HepG2 (cell line): ENCODE results near the gene SYNC. TPM values are rescaled to one million over a fixed set of nuclear protein-coding genes. Genes with fewer than 3 reads are reported as not detected.
"Not testable (repeated sequence)": the region's sequence is repeated elsewhere in the genome, so short reads cannot be mapped to it uniquely, and the experiment has no call there.

Source experiments
- ATAC-seq: fragments of 200-7000 bp; cut with Tn5 transposase; 3 replicates; pipeline ENCODE4 v1.9.1; 2020; ENCODE audit warnings: mild to moderate bottlenecking, moderate library complexity
- BruUV-seq: library from RNA; stranded (reverse); fragments of 400-500 nt; replicated peaks from 2 replicates; lab custom pipeline; 2021; lab: Mats Ljungman, UMichigan
- CTCF ChIA-PET: fragments of 300-600 bp; formaldehyde crosslinking; extraction: SDS; loops from one replicate; lab custom pipeline; 2021; ENCODE audit warnings: low total read pairs, inconsistent platforms, low intra/inter-chr PET ratio; lab: Yijun Ruan, JAX
- POLR2A ChIA-PET: fragments of 350-600 bp; sonication (Branson Sonifier 250); formaldehyde crosslinking; loops from one replicate; lab custom pipeline; 2020; ENCODE audit warnings: antibody characterized with exemption, inconsistent platforms; lab: Yijun Ruan, JAX
- DNase-seq: peaks from one replicate; pipeline ENCODE4 v3.0.0-alpha.2; 2015; ENCODE audit warnings: low spot score
- FAIRE-seq: peaks from 3 replicates; lab custom pipeline; 2011; peaks lifted over from hg19 to GRCh38; lab: Jason Lieb, UNC
- H2AFZ ChIP-seq: one replicate; pipeline ENCODE4 v1.6.1; 2011; ENCODE audit warnings: low read length, inconsistent platforms
- H3K27ac ChIP-seq: fragments of 300-600 bp; 3 replicates; pipeline ENCODE4 v1.8.0; 2011; ENCODE audit warnings: mixed run types, mild to moderate bottlenecking, mixed read lengths, low read length, inconsistent platforms; ENCODE audit not compliant: insufficient read depth; ENCODE audit errors: extremely low read length
- H3K27me3 ChIP-seq, 2 experiments: fragments of 200-600 bp in 1 of 2; 2 replicates in 1 of 2; 3 replicates in 1 of 2; pipeline versions ENCODE4 v1.6.0 to v1.8.0; 2011; ENCODE audit warnings: low read length in 2 of 2, mild to moderate bottlenecking in 2 of 2, moderate library complexity in 2 of 2, inconsistent platforms in 1 of 2; ENCODE audit not compliant: insufficient read depth in 2 of 2, control insufficient read depth in 1 of 2
- H3K36me3 ChIP-seq, 2 experiments: fragments of 200-600 bp in 1 of 2; replicated peaks in 1 of 2; 2 replicates in 1 of 2; 3 replicates in 1 of 2; pipeline versions ENCODE4 v1.5.1 to v1.8.0; 2011; ENCODE audit warnings: low read length in 2 of 2, inconsistent platforms in 1 of 2; ENCODE audit not compliant: insufficient read depth in 2 of 2, control insufficient read depth in 1 of 2
- H3K4me1 ChIP-seq: 2 replicates; pipeline ENCODE4 v1.5.1; 2012; ENCODE audit warnings: low read length, inconsistent platforms; ENCODE audit not compliant: insufficient read depth
- H3K4me2 ChIP-seq: 2 replicates; pipeline ENCODE4 v1.6.0; 2011; ENCODE audit warnings: low read depth, low read length, inconsistent platforms
- H3K4me3 ChIP-seq, 3 experiments: fragments of 200-600 bp in 1 of 3; sonication (generic), shearing (Covaris generic) in 1 of 3; replicated peaks in 1 of 3; 2 replicates each; pipeline ENCODE4 v1.5.1; 2011 to 2016; ENCODE audit warnings: low read length in 3 of 3, inconsistent platforms in 2 of 3, low read depth in 2 of 3, mild to moderate bottlenecking in 2 of 3, control low read depth in 1 of 3, mixed read lengths in 1 of 3; ENCODE audit not compliant: insufficient read depth in 1 of 3
- H3K79me2 ChIP-seq: one replicate; pipeline ENCODE4 v1.6.1; 2011; ENCODE audit warnings: low read length, inconsistent platforms; ENCODE audit not compliant: insufficient read depth
- H3K9ac ChIP-seq: 2 replicates; pipeline ENCODE4 v1.6.0; 2011; ENCODE audit warnings: mild to moderate bottlenecking, low read depth, low read length, inconsistent platforms; ENCODE audit not compliant: insufficient read depth
- H3K9me3 ChIP-seq: 2 replicates; pipeline ENCODE4 v1.5.1; 2012; ENCODE audit warnings: mild to moderate bottlenecking, low read length
- H4K20me1 ChIP-seq: 2 replicates; pipeline ENCODE4 v1.6.0; 2011; ENCODE audit warnings: inconsistent platforms, mild to moderate bottlenecking, low read length, moderate library complexity; ENCODE audit not compliant: insufficient read depth
- POLR2G ChIP-seq: fragments of 200-400 bp; formaldehyde crosslinking; IDR thresholded peaks from 2 replicates; pipeline ENCODE4 v1.6.1; 2018; ENCODE audit warnings: mild to moderate bottlenecking, low read depth, low read length, moderate library complexity
- RARG ChIP-seq: sonication (generic); formaldehyde crosslinking; IDR thresholded peaks from 2 replicates; pipeline ENCODE4 v1.4.0; 2020; ENCODE audit warnings: low read depth, mild to moderate bottlenecking, missing genetic modification reagents
- WGBS: methylation state at CpG from one replicate; pipeline ENCODE4 v1.1.6; 2017; ENCODE audit warnings: low lambda C conversion rate; 5-methylcytosine and 5-hydroxymethylcytosine counted together
- in situ Hi-C: cut with HindIII; loops from 2 replicates; pipeline ENCODE4 v1.10.0; 2017; ENCODE audit warnings: low pct_unique_long_range_greater_than_20kb; ENCODE audit not compliant: extremely low pct_ligation_motif_present
- intact Hi-C: fragments of 100-400 bp; cut with micrococcal nuclease; formaldehyde crosslinking; loops from one replicate; pipeline ENCODE4 v1.10.0; 2022; ENCODE audit not compliant: unreplicated experiment
- polyA plus RNA-seq, 8 experiments: library from polyadenylated mRNA; depleted of rRNA in 3 of 8; stranded (reverse) in 7 of 8; unstranded in 1 of 8; fragments of >200 nt; fragmentation: Illumina TruSeq in 4 of 8; extraction: Trizol in 4 of 8; gene quantifications; 2 replicates each; pipeline versions ENCODE4 v1.2.1 to v1.2.3, GENCODE V29; 2011 to 2016; ENCODE audit warnings: low read depth in 4 of 8, missing spikeins in 1 of 8, mixed read lengths in 1 of 8; ENCODE audit not compliant: insufficient read depth in 1 of 8
- total RNA-seq, 5 experiments: library from RNA; depleted of rRNA; stranded (reverse); fragments of >200 nt; fragmentation: Illumina TruSeq; extraction: Trizol; gene quantifications; 2 replicates each; pipeline ENCODE4 v1.2.3, GENCODE V29; 2016; ENCODE audit warnings: low read depth in 1 of 5

SYNC gene
- total and polyA plus RNA-seq, 2 of the 13 experiments (the other 11 are each of a cell fraction or from before 2014, with no cell fraction given), result 2.4 to 5.4 TPM

GRCh38 chr1:32668716-32669115 is 33.9 kb downstream of the SYNC start:
- CTCF ChIA-PET, H3K9me3 ChIP-seq, DNase-seq, in situ Hi-C loops, H4K20me1 ChIP-seq, H3K79me2 ChIP-seq, H2AFZ ChIP-seq, ATAC-seq, H3K27me3 ChIP-seq, H3K4me2 ChIP-seq, H3K4me3 ChIP-seq, FAIRE-seq, intact Hi-C loops, H3K9ac ChIP-seq, POLR2A ChIA-PET, H3K27ac ChIP-seq, H3K4me1 ChIP-seq: not testable (repeated sequence)
- BruUV-seq, result TSS peak; percentile 37
- WGBS, result over 99% methylated on average over 5 of the region's 5 CpGs
- H3K36me3 ChIP-seq, result peaks cover 11 to 79% of the 10 kb centered on the region in 2 experiments; a peak in 4 of 5 replicates

GRCh38 chr1:32666901-32667566 is 35.5 kb downstream of the SYNC start:
- intact Hi-C loops (no loop called here), in situ Hi-C loops (no loop called here)
- no peak overlapping the region for H3K27ac ChIP-seq
- peaks cover 13 to 65% of the 10 kb centered on the region in 2 experiments; a peak in 4 of 5 replicates for H3K36me3 ChIP-seq
- no peak overlapping the region for H3K9ac ChIP-seq
- ChIA-PET POLR2A (no interaction called here), CTCF (no interaction called here)
- H3K4me3 ChIP-seq, result no peak overlapping the region
- TF ChIP-seq POLR2G (0 out of 2 replicates have a peak, but pooled peaks have one; percentile 26), RARG (CRISPR knock-in tag) (no peak)
- no peaks in the 10 kb centered on the region for H3K27me3 ChIP-seq
- no TSS peak for BruUV-seq
- peaks cover 2% of the 10 kb centered on the region for H3K79me2 ChIP-seq
- H3K9me3 ChIP-seq, result no peaks in the 10 kb centered on the region
- no peak for DNase-seq
- H3K4me1 ChIP-seq, result no peaks in the 10 kb centered on the region
- no peak for ATAC-seq
- H4K20me1 ChIP-seq, result no peaks in the 10 kb centered on the region
- FAIRE-seq, result no peak
- no peak overlapping the region for H3K4me2 ChIP-seq
- no peak overlapping the region for H2AFZ ChIP-seq
- 93% methylated on average over 12 of the region's 12 CpGs for WGBS
